Astrocyte (in vitro differentiated cells and primary cell): ENCODE data around the gene ANK3.

Source experiments
- CTCF ChIP-seq: IDR thresholded peaks from 2 replicates; pipeline ENCODE4 v1.5.1; 2011; ENCODE audit warnings: low read depth, mild to moderate bottlenecking, inconsistent platforms, low read length, moderate library complexity; ENCODE audit not compliant: insufficient read depth
- EZH2 ChIP-seq: IDR thresholded peaks from 2 replicates; pipeline ENCODE4 v1.6.1; 2012; ENCODE audit warnings: mild to moderate bottlenecking, low read length, inconsistent platforms; ENCODE audit not compliant: insufficient read depth

- TF ChIP-seq CTCF (no peak), EZH2 (no peak)
These were observed 84.2 kb downstream of the ANK3 start for GRCh38 chr10:60305380-60305892.
